GM19035 (cell line): ENCODE results near the gene DYNC2H1.

Experiments used
- ATAC-seq: cut with Tn5 transposase; IDR thresholded peaks from one replicate; pipeline ENCODE4 v1.9.1; 2021; ENCODE audit not compliant: unreplicated experiment

DYNC2H1 gene

DNA sequence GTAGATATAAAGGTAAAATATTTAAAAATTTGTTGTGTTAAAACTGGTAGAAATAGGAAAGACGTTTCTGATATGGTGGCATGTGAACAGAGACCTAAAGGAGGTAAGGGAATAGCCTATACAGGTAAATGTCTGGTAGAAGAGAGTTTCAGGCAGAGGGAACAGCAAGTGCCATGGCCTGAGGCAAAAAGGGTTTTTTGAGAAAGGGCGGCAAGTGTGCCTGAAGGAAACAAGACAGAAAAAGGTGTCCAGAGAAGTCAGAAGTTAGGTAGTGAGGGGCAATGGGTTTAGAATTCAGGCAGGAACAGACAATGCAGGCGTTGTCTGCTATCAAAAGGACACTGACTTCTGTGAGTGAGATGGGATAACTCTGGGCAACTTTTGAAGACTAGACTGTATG is 339.7 kb downstream of the DYNC2H1 start:
- no peak for ATAC-seq

DNA sequence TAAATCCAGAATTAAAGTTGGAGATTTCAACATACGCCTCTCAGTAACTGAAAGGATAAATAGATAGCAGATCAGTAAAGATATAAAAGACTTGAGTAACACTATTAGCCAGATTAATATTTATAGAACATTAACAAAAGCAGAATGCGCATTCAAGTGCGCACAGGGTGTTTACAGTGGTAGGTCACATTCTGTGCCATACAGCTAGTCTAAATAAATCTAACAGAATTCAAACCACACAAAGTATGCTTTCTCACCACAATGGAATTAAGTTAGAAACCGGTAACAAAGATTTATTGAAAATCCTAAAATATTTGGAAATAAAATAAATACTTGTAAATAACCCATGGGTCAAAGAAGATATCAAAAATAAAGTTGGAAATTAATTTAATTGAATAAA is 341.0 kb downstream of the DYNC2H1 start:
- ATAC-seq, result no peak

DNA sequence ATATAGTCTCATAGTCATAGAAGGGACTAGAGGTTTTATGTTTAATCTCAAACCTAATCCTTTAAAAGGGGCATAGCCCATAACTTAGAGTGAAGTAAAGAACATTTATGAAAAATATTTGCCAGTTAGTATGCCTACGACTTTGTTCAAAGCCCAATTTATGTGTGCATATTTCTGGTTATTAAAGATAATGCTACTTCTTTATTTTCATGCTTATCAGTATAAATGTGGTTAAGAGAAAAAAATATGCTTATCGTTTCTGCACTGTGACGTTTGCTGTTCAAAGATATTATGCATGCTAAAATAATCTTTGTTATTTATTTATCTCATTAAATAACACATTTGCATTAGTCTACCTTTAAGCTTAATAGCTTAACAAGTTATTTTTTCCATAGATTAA is 343.9 kb downstream of the DYNC2H1 start:
- ATAC-seq, result no peak

DNA sequence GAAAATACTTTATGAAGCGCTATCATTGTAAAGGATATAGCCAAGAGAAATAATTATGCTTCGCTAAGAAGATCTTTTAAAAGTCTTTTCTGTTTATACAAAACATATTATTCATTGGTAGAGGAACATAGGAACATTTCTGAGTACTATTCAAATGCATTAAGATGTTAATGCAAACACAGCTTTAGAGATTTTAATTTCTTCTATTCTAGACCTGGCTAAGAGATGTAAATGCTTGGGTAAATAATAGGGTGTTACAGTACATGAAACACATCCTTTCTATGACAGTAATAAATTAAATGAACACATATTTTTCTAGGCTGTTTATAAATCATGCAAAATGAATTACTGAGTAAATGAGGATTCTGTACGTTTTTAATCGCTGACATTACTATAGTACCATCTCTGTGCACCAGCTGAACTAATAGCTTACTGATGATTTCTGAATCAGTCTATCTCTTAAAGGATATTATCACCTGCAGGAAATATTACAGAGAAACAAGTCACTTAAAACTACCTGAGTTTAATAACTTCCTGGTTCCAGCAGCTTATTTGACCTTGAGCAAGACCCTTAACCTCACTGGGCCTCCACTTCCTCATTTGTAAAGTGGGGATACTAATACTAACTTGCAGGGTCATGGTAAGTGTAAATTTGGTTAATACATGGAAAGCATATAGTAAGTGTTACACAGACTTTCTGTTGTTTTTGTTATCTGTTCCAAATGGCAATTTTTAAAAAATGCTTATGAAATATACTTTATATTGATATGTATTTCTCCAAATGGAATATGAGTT is 344.9 kb downstream of the DYNC2H1 start:
- ATAC-seq, result no peak

DNA sequence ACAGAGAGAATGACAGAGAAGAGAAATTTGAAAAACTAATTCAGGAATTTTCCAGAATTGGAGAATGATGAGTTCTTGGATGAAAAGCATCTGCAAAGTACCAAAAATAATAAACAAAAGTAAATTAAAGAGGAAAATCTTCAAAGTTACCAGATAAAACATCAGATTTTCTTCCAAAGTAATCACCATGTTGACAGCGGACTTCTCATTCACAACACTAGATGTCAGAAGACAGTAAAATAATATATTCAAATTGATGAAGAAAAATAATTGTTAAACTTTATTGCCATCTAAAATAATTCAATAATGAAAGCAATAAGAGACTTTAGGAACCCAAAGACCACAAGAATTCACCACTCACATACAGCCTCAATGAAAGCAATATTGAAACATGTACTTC is 355.2 kb downstream of the DYNC2H1 start:
- ATAC-seq, result no peak

DNA sequence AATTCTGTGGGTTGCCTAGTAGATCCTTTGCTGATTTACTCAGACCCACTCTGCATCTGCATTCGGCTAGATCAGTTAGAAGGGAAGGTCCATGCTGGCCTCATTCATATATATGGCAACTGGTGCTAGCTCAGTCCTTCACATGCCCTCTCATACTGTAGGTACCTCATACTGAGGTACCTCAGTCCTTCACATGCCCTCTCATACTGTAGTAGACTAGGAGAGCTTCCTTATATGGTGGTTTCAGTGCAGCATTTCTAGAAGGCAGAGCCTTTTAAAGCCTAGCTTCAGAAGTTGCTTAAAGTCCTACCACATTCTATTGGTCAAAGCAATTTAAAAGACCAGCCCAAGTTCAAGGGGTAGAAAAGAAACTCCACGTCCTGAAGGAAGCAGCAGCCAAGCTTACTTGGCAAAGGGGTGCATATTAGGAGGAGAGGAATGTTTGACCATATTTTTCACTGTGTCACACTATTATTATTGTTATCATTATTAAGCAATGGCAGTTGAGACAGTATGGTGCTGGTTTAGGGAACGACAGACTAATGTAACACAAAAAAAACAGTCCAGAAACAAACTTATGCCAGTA is 356.4 kb downstream of the DYNC2H1 start:
- no peak for ATAC-seq

DNA sequence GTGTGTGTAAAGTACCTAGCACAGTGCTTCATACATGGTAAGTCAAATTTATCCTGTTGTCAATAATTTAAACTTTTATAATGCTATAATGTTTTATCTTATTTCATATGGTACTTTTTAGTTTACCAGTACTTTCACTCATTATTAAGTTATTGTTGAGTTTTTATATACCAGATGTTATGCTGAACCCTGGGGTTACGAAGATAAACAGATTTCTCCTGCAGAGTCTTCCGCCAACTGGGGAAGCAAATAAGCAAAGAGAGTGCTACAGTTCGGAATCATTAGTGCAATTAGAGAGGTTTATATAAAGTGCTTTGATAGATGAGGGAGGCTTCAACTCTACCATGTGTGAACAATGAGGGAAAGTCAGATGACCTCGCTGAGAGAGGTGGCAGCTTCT is 362.3 kb downstream of the DYNC2H1 start:
- no peak for ATAC-seq

DNA sequence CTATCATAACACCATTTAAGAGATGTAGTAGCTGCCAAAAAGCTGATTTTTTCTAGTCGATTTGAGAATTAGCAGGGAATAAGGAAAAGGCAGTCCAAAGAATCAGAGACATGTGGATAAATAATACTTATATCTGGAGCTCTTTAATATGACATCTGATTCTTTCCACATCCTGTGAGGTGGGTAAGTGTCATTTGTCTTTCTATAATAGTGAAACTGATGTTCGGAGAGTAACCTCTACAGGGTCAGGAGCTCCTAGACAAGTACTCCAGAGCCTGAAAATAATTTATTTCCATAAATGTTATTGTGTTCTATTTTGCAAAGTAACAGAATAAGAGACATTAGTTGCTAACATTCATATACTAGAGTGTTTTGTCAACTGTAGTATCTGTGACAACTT is 367.6 kb downstream of the DYNC2H1 start:
- ATAC-seq, result no peak

DNA sequence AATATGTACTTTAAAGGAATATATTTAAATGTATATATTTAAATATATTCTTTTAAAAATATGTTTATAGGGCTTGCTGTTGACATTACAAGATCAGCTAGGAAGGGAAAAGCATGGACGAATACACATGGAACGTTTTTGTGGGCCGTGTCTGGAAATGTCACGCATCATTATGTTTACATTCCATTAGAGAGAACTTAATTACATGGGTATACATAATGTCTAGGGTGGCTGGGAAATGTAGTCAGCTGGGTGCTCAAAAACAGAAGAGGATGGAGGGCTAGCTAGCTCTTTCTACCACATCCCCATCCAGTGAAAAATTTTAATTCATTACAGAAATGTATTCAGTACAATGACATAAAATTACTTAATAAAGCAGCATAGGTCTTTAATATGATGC is 371.2 kb downstream of the DYNC2H1 start:
- ATAC-seq, result no peak

DNA sequence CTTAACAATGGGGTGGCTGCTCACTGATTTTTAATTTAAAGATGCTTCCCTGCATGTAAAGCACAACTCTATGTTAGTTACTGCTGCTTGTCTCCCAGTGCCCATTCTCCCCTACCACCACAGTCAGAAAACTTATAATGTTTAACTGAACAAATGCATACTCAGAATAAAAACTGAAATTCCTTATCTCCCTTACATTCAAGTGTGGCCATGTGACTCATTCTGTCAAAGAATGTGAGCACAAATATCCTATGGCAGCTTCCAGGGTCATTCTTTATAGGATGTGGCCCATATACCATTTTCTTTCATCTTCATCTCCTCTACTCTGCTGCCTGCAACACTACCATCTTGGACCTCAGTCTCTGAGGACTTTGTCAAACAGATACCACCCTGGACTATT is 374.8 kb downstream of the DYNC2H1 start:
- ATAC-seq, result no peak

DNA sequence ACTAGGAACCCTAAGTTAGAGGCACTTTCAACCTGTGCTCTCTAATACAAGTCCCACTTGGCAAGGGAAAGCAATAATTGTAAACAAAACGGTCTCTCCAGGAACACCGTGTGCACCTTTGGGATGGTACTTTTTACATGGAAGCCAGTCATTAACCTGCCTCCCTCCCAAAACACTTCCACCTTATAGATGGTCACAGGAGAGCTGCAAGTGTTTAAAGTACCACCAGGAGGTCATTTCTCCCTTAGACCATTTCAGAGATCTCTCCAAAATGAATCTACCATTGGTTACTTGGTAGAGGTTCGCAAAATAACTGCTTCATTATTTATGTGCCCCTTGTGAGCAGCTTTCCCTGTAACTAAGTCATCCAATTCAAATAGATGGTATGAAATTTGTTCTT is 375.3 kb downstream of the DYNC2H1 start:
- no peak for ATAC-seq

DNA sequence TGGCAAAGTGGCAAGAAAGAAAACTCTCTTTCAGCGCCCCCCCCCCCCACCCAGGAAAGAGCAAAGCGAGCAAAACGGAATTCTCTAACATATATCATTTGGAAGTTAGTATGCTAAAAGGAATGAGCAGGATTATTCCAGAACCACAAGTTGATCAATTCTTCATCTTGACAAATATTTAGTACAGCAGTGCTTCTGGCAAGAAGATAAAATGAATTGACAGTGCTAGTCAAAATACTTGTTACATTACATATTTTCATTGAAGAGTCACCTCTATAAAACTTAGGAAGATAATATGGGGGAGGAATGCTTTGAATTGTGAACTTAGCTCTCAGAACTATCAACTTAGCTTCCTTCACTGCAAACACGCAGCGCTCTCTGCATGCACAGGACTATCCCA is 377.4 kb downstream of the DYNC2H1 start:
- no peak for ATAC-seq

DNA sequence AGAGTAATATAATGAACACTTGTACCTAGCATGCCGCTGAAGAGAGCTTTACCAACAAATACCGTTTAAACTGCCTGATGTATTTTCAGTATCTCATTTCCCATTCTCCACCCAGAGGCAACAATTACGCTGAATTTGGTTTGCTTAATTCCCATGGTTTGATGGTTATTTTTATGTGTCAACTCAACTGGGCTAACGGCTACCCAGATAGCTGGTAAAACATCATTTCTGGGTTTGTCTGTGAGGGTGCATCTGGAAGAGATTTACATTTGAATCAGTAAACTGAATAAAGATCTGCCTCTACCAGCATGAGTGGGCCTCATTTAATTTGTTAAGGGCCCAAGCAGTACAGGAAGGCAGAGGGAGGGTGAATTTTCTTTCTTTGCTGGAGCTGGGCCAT is 377.9 kb downstream of the DYNC2H1 start:
- ATAC-seq, result no peak

DNA sequence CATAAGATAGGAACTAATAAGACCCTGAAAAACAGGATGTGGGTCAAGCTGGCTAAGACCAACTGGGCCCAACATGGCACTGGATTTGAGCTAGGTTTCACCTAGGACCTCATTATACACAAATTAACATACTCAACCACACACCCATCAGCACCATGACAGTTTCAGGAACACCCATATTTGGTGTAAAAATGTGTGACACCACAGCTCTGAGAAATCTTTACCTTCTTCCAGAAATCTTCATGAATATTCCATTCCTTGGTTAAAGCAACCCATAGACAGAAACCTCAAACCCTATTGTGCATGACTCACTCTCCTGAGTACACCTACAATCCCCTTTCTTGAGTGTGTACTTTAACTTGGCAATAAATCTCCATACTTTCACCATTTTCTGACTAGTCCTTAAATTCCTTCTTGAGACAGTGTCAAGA is 378.8 kb downstream of the DYNC2H1 start:
- ATAC-seq, result no peak

DNA sequence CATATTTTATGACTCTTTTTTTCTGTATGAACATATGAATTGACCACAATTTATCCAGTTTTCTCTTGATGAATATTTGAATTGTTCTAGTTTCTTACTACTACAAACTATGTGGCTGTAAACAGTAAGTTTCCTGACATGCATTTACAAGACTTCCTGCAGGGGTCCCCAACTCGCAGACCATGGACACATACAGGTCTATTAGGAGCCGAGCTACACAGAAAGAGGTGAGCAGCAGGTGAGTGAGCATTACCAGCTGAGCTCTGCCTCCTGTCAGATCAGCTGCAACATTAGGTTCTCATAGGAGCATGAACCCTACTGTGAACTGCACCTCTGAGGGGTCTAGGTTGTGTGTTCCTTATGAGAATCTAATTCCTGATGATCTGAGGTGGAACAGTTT is 379.4 kb downstream of the DYNC2H1 start:
- no peak for ATAC-seq

DNA sequence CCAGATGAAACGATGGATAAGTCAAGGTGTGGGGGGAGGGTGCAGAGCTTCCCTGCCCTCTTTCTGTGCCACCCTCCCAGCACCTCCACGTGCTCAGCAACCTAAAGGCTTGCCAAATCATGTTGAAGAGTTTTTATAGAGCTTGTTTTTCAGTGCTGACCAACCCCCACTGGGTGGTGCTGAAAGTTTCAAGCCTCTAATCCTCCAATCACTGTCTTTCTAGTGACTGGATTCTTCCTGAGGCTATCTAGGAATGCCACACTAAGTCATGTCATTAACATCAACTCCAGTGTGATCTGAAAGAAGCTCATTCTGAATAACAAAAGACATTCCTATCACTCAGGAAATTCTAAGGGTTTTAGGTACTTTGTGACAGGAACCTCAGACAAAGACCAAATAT is 382.6 kb downstream of the DYNC2H1 start:
- no peak for ATAC-seq

DNA sequence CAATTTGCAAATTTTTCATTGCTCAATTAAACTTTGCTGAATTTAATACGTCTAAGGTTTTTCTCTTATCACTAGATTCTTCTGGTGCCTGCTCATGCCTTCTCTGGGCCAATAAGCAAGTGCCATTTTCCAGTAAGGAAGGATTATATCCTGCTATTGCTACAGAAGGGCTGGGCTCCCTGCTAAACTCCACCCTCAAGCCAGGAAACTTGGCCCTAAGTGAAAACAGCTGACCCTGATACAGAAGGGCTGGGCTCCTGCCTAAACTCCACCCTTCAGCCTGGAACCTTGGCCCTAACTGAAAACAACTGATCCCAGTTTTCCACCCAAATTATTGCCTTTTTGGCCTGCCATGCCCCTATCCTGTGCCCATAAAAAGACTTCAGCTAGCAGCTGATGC is 385.3 kb downstream of the DYNC2H1 start:
- no peak for ATAC-seq

DNA sequence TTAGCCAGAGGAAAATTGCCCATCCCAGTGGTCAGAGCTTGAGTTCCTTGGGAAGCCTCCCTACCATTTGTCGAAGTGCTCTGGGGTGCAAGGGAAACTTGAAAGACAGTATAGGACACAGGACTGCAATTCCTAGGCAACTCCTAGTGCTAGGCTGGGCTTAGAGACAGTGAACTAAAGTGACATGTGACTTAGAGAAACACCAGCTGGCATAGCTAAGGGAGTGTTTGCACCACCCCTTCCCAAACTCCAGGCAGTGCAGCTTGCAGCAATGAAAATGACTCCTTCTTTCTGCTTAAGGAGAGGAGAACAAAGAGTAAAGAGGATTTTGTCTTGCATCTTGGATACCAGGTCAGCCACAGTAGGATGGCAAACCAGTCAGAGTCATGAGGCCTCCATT is 388.0 kb downstream of the DYNC2H1 start:
- ATAC-seq, result no peak

DNA sequence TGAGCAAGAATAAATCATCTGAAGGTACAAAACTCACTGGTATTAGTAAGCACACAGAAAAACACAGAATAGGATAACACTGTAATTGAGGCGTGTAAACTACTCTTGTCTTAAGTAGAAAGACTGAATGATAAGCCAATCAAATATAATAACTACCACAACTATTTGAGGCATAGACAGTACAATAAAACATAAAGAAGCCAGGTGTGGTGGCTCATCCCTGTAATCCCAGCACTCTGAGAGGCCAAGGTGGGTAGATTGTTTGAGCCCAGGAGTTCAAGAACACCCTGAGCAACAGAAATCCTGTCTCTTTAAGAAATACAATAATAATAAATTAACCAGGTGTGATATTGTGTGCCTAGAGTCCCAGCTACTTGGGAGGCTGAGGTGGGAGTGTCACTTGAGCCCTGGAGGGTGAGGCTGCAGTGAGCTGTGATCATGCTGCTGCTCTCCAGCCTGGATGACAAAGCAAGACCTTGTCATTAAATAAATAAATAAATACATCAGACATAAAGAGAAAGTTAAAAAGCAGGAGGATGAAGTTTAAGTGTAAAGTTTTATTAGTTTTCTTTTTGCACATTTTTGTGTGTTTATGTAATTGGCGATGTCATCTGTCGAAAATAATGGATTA is 390.6 kb downstream of the DYNC2H1 start:
- no peak for ATAC-seq

DNA sequence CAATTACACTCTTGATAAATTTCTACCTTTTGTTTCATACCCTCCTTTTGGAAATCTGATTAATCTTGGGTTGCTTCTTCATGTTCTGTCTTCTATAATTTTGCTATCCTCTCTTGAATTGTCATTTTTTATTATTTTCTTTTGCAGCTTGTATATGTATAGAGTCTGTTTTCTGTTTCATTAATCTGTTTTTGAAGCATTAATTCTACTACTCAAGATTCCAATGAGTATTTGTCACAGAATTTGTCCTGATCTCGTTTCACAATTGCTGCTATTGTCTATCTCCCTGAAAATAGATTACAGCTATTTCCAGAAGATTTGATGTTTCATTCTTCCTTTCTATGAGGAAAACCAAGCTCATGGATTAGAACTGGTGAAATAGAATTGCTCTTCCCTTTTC is 406.1 kb downstream of the DYNC2H1 start:
- no peak for ATAC-seq

DNA sequence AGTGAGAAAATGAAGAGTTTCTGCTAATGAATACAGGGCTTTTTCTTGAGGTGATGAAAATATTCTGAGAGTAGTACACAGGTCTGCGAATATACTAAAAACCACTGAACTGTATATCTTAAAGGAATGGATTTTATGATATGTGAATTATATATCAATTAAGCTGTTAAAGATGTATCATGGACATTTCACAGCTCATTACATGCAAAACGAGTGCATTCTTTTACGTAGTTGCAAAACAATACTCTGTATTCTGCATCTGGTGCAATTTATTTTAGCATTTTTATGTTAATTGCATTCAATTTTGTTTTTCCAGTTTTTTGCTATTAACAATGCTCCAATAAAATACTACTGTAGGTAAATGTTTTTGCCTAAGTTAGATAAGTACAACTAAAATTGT is 411.6 kb downstream of the DYNC2H1 start:
- ATAC-seq, result no peak

DNA sequence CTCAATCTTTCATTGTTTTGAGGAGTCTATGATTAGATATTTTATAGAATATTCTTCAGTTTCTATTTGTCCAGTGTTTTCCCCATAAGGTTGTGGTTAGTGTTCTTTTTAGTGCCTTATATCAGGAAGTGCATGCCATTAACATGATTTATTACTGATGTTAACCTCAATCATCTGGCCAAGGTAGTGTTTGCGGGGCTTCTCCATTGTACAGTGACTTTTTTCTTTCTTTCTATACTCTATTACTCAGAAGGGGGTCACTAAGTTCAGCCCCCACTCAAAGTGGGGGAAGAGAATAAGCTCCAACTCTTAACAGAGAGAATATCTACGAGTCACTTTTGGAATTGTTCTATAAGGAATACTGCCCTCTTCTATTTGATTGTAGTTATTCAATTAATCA is 415.8 kb downstream of the DYNC2H1 start:
- no peak for ATAC-seq
